ENCODE results near the gene OSTC.

The OSTC gene

DNA sequence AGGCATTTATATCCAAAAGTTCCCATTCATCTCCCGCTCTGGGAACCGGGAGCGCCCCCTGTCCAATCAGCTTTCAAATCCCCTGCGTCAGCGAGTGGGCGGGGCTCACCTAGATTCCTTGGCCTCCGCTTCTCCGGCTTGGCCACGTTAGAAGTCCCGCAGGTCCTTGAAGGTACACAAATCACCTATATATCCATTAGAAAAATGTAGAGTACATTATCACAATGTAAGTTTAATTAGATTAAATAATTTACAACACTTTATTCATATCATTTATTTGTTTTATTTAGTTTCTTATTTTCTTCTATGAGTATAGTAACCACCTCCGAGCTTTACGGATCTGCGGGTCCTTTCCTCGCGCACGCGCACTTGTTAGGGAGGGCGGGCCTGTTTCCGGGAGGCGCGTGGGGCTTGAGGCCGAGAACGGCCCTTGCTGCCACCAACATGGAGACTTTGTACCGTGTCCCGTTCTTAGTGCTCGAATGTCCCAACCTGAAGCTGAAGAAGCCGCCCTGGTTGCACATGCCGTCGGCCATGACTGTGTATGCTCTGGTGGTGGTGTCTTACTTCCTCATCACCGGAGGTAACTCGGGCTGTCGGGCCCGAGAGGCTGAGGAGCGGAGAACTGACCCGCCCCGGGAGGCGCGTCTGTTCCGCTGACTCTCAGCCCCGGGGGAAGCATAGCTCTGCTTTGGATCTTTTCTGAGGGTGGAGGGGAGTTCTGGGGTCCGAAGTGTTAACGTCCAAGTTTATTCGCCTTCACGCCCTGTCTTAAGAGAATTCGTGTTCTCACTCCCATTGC is at the start of gene OSTC:
Gene OSTC, plus strand, starts transcription at position 388 of the 802 bp plus-strand sequence. Its CDS starts 57 bp downstream, at position 445.
- peak; percentile 83 for DNase-seq

- DNase-seq: no peak
Observed at GRCh38 chr4:108601106-108601505, 49.3 kb upstream of the OSTC start.

DNA sequence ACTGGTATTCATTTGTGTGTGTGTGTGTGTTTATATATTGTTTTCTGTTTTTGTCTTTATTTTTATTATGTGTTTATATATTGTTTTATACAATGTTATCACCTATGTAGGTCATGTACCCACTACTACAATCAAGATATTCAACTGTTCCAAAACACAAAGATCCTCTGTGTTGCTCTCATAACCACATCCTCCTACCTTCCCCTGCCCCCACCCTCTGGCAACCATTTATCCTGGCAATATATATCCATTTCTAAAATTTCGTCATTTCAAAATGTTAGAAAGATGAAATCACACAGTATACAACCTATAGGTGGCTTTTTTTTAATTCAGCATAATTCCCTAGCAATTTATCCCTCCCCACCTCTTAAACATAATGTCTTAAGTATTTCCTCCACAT is 48.9 kb upstream of the OSTC start:
- DNase-seq: no peak

DNA sequence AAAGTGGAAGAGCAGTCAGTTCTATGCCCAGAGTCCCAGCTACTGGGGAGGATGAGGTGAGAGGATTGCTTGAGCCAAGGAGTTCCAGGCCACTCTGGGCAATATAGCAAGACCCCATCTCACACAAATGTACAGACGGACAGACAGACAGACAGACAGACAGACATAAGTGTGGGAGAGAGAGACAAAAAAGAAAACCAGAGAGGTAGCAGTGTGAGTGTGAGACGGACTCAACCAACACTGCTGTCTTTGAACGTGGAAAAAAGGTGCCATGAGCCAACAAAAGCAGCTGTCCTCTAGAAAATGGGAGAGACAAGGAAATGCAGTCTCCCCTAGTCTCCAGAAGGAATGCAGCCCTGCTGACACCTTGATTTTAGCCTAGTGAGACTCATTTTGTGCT is 48.2 kb upstream of the OSTC start:
- DNase-seq: no peak

DNA sequence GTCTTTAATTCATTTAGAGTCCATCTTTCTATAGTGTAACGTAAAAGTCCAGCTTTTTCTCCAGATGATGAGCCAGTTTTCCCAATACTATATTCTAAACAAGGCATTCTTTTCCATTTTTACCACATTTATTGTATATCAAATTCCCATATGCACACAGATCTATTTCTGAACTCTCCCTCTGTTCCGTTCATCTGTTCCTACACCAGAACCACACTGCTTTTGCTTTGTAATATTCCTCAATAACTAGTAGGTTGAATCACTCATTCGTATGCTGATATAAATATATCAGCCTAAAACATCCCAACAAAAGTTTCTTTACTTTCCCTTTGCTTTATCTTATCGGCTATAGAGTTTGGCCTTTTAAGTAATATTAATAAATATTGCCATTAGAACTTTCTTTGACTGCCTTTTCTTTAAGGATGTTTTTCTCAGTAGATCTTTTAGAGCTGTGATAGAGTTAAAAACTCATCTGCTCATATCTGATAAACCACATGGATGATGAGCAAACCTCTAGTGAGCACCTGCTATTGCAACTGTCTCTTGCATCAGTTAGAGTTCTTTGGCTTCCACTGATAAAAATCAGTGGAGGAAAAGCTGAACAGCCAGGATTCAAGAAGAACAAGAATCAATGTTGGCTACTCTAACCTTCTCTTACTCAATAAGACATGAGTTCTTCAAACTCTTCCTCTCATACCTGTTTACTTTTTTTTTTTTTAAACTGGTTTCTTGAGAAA is 43.2 kb upstream of the OSTC start:
- no peak for DNase-seq

DNA sequence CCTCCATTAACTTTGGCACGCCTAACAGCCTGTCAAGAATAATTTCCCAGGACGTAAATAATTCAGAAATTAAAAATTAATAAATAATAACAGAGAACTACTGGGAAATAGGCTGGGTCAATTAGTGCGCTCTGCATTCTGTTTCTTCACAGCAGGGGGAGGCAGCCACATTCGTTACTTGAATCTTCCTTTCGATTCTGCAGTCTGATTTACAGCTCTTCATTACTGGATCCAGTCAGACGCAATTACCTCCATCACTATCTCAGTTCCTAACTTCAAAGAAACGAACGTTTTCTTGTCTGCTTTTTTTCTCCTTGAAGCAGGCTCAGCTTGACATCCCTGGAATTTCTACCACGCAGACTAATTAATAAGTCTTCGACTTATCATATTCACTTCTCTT is 39.0 kb upstream of the OSTC start:
- no peak for DNase-seq

- no peak for DNase-seq
Observed at GRCh38 chr4:108612365-108612764, 38.0 kb upstream of the OSTC start.

GRCh38 chr4:108619372-108620100 is 30.9 kb upstream of the OSTC start:
- DNase-seq: no peak

- peak; percentile 95 for DNase-seq
Observed at GRCh38 chr4:108620101-108620932, 30.1 kb upstream of the OSTC start, which contains the start of gene RPL34. RPL34 (plus strand) TSS chr4:108620576; CDS start chr4:108621960, 1,384 bp downstream.

DNA sequence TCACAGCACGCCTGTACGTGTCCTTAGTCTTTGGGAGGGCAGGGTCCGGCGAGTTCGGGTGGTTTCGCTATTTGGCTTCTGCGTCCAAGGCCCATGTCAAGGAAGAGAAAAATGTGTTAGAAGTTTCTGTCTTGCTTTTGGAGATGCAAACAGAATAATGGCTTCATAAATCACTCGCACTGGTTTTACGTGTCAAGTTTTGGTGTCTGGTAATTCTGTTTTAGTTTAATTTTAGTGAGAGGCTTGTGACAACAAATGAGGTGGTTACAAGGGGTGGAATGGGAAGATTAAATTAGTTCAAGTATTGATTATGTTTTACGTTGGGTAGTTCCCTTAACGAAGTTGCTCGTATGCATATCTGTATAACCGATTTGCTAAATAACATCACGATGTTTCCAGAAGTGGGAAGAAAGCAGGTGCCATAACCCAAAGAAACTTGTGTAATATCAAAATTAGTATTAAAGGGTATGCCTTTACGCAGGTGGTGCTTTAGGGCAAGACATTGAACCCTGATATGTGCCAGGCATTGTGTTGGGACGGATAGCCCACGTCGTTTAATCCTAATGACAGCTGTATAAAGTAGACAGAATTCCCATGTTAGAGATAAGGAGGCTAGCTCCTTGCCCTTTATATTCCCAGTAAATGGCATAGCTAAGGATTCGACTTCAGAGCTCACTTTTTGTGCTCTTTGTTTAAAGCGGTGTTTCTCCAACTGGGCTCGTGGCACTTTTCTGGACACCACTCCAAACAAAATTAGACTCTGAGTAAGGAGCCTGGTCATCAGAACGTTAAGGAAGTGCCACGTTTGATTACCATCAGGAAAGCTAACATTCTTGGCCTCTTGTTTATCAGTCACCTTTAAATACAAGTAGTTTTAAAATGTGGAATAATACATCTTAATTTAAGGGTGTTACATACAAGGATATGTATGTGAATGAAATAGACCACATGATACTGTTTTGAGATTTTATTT is 29.2 kb upstream of the OSTC start:
- no peak for DNase-seq

DNA sequence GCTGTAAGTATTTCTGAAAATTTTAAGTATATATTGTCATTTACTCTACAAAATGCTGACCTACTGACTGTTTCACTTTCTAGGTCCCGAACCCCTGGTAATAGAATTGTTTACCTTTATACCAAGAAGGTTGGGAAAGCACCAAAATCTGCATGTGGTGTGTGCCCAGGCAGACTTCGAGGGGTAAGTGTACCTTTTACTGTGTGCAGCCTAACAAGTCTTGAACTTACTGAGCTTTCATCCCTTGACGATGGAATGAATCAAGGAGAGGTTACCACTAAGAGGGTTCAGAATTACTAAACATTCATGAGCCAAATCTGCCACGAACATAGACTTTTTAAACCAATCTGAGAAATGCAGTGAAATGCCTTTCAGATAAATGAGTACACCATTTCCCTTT is 28.4 kb upstream of the OSTC start:
- DNase-seq: no peak

- DNase-seq: no peak
Observed at GRCh38 chr4:108622828-108623227, 27.6 kb upstream of the OSTC start.

- no peak for DNase-seq
Observed at GRCh38 chr4:108624263-108625056, 25.9 kb upstream of the OSTC start.

- no peak for DNase-seq
Observed at GRCh38 chr4:108626056-108626455, 24.3 kb upstream of the OSTC start.

- DNase-seq: no peak
Observed at GRCh38 chr4:108628411-108628810, 22.0 kb upstream of the OSTC start.

DNA sequence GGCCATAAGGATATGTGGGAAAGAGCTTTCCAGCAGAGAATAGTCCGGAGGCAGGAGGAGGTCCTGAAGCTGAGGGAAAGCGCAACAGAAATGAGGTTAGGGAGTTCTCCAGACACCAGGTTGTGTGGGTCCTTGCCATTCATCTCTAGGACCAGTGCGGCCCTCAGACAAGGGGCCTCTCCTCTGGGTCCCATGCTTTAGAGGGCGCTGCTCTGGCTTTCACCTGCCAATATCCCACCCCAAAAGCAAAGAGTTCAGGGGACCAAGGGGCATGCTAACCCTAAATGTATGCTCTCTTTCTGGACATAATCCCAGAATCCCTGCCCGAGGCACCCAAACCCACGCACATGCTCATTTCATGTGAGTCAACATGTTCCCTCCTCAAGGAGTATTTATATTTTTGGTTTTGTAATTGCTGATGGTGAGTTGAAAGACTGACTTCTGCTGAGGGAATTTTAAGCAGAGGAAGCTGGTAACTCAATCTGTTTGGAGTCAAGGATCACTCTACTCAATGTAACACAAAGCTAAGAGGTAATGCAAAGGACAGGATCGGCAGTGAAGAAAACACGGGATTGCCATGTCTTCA is 15.2 kb upstream of the OSTC start:
- DNase-seq: no peak

DNA sequence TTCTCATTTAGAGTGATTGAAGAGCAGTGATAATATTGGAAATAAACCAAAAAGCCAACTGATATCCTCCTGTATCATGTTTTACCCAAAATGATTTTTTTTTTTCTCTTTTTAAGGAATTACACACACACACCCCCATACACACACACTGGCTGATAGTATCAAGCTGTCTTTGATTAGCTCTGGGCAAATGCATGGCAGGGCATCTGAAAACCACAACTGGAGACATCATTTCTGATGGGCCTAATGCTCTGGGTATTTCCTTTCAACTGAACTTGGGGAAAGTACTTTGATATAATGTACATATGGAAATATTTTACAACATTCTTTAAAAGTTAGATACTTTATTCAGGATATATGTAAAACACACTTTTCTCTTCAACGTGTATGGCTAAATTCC is 14.2 kb upstream of the OSTC start:
- no peak for DNase-seq

DNA sequence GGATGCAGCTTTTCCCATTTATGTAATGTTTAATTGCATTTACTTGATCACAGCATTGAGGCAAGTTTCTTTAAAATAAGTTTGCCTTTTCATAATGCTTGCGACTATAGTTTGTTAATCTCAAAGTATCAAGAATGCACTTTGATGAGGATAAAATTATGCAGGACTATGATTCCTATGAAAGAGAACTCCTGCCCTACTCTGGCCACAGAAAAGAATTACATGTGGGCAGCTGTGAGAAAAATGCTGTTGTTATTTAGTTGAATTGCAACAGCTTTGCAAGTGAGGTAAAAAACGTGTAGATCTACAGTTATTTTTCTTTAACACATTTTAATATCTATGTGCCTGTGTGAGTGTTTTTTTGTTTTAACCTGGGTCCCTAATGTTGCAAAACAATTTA is 12.5 kb upstream of the OSTC start:
- DNase-seq: no peak

DNA sequence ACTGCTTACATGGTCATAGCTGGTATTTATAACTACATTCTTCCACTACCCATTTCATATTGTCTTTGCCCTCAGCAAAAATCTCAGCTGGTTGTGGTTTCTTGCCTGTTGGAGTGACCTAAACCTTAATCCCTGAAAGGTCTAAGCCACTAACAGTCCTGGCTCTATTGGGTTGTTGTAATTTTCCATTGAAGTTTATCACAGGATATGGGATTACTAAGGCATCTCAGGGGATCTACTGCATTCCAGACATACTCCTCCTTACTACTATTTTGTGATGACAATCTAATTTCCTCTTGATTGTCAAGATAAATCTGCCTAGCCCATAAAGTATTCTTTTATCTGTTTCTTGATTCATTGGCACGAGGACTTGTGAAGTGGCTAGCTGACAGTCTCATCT is 6.2 kb upstream of the OSTC start:
- DNase-seq: no peak

DNA sequence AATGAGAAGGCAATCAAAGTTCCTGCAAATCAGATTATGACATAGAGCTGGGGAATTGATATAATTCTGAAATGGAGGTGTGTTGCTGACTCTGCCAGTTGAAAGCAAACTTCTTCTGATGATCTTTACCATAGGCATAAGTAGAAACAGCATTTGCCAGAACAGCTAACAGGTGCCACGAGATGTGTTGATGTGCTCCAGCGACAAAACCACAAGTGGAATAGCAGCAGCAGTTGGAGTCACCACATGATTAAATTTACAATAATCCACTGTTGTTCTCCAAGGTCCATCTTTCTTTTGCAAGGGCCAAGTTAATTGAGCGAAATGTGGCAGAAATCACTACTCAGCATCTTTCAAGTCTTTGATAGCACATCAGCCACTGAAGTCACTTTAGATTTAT is 3.7 kb upstream of the OSTC start:
- DNase-seq: no peak
